PC-3 (cell line): ENCODE results near the gene DSTN.

Experiments used
- EZH2 ChIP-seq: fragments of 300-600 bp; sonication (generic); IDR thresholded peaks from one replicate; pipeline ENCODE4 v1.6.1; 2017; ENCODE audit warnings: antibody characterized with exemption, mild to moderate bottlenecking, low read length; ENCODE audit not compliant: unreplicated experiment
- EZH2phosphoT487 ChIP-seq: fragments of 300-600 bp; sonication (generic); IDR thresholded peaks from 2 replicates; pipeline ENCODE4 v1.6.1; 2018; ENCODE audit warnings: mild to moderate bottlenecking, antibody characterized with exemption, low read length, borderline replicate concordance
- TF ChIP-seq, protein P1 (sequence below): fragments of 300-600 bp; sonication (generic); conservative IDR thresholded peaks from 2 replicates; pipeline ENCODE4 v1.5.1; 2017; ENCODE audit warnings: antibody characterized with exemption, low read depth, mild to moderate bottlenecking, low read length

DNA sequence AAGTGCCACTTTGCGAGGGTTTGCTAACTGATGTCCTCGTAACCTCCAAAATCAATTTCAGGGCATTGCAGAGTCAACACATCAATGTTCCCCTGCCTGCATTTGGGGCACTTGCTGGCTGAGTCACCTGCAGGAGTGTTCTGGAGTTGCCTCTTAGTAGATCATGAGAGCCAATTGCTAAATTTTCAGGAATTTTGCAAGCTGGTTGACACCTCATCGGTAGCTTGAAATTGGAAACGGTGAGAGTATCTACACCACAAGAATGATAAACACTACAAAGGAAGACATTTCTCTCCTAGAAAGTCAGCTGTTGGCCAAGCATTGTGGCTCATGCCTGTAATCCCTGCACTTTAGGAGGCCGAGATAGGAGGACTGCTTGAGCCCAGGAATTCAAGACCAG is 27.9 kb upstream of the DSTN start:
- TF ChIP-seq, protein P1, sequence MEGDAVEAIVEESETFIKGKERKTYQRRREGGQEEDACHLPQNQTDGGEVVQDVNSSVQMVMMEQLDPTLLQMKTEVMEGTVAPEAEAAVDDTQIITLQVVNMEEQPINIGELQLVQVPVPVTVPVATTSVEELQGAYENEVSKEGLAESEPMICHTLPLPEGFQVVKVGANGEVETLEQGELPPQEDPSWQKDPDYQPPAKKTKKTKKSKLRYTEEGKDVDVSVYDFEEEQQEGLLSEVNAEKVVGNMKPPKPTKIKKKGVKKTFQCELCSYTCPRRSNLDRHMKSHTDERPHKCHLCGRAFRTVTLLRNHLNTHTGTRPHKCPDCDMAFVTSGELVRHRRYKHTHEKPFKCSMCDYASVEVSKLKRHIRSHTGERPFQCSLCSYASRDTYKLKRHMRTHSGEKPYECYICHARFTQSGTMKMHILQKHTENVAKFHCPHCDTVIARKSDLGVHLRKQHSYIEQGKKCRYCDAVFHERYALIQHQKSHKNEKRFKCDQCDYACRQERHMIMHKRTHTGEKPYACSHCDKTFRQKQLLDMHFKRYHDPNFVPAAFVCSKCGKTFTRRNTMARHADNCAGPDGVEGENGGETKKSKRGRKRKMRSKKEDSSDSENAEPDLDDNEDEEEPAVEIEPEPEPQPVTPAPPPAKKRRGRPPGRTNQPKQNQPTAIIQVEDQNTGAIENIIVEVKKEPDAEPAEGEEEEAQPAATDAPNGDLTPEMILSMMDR: no peak
- no peak for TF ChIP-seq EZH2
- TF ChIP-seq EZH2phosphoT487: no peak
